Ramos (cell line): Measurements from ENCODE around the gene MEF2B.
"Not testable (repeated sequence)": the region's sequence is repeated elsewhere in the genome, so short reads cannot be mapped to it uniquely, and the experiment has no call there.

Source experiments
- in situ Hi-C: fragments of 300-500 bp; cut with MboI; formaldehyde crosslinking; loops from one replicate; pipeline ENCODE4 v1.14.3; 2022; ENCODE audit warnings: low sequenced_read_pairs; ENCODE audit not compliant: unreplicated experiment

The MEF2B gene

DNA sequence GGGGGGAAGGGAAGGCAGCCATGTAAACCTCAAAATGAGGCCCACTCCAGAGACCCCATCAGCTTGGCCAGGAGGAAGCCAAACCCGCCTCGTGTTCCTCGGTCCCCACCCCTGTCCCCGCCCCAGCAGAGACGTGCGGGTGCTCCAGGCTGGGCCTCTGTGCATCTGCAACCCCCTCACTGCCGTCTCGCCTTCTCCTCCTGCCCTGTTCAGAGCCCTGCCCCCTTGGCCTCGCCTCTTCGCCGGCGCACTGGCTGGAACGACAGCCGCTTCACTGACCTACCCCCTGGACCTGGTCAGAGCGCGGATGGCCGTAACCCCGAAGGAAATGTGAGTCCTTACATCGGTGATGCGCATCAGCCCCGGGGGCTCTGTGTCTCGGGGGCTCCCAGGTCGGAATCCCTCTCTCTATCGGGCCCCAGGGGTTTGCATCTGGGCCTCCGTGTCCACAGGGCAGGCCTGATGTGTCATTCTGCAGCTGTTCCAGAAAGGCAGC, 64.0 kb downstream of the MEF2B start:
- in situ Hi-C loops = no loop called here

DNA sequence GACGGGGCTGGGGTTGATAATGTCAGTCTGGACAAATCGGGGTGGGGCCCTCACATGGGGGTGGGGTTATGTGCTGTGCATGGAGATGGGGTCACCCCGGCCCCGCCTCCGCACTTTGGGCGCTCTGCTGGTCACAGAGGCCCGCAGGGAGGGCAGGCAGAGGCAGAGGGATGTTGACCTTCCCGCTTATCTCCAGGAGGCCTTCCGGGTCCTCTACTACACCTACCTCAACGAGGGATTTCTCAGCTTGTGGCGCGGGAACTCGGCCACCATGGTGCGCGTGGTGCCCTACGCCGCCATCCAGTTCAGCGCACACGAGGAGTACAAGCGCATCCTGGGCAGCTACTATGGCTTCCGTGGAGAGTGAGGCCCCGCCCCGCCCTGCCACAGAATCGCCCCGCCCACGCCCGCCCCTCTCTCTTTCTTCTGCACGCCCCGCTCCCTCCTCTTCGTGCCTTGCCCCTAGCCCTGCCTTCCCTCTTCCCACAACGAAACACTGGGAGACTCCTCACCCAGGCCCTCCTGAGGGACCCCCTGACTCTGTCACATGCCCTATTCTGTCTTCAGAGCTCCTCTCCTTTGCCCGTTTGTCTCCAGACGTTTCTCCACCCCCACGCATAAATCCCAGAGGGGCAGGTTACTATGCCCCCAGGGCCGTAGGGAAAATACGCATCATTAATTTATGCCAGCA, 64.6 kb downstream of the MEF2B start:
- in situ Hi-C loops = no loop called here

DNA sequence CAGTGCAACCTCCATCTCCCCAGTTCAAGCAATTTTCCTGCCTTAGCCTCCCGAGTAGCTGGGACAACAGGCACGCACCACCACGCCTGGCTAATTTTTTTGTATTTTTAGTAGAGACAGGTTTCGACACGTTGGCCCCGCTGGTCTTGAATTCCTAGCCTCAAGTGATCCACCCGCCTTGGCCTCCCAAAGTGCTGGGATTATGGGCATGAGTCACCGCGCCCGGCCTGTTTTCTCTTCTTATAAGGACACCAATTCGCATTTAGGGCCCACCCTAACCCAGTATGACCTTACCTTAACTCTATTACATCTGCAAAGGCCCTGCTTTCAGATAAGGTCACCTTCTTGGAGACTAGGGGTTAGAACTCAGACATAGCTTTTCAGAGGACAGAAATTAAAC, 66.9 kb downstream of the MEF2B start:
- in situ Hi-C loops = no loop called here

- in situ Hi-C loops = not testable (repeated sequence)
Observed at GRCh38 chr19:19102566-19102965, 67.5 kb downstream of the MEF2B start.

DNA sequence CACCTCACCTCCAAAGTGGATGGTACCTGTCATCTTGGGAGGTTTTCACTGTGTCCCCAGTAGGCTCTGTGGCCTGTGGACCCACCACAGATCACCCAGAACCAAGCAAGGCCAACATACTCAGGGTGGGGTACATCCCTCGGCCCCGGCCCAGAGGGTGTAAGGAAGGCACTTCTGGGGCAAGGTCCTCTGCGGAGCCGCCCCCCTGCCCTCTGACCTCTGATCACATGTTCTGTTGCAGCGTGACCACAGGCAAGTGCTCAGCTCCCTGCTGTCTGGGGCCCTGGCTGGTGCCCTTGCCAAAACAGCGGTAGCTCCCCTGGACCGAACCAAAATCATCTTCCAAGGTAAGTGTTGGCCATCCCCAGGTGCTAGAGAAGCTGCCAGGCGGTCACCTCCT, 68.5 kb downstream of the MEF2B start:
- in situ Hi-C loops = no loop called here

DNA sequence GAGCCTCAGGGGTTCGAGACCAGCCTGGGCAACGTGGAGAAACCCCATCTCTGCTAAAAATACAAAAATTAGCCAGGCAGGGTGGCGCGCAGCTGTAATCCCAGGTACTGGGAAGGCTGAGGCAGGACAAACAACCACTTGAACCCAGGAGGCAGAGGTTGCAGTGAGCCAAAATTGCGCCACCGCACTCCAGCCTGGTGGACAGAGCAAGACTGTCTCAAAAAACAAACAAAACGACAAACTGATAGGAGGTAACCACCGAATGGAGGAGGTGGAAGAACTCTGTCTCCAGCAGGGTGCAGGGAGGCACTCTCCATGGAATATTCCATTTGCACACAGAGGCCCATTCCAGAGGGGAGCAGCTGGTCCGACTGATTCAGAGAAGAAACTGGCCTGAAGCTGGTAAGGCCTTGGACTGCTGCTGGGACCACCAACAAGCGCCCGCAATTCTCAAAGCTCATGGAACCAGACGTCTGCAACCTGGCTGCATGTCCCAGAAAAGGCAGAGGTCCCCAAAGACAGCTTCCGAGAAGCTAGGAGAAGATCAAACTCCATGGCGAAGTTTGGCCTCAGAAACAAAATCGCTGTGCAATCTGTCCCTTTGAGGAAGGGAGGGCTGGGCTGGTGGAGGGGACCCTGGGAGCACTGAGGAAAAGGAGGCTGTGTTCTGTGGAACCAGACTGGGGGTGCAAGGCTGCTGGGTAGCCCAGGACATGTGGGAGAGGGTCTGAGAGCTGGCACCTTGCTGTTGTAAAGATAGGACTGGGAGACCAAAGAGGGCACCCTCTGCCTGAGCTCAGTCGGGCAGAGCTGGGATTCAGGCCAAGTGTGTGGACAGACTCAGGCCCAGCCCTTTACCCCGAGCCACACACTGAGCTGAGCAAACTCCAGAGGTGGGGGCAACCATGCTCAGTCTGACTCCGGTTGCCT, 71.1 kb downstream of the MEF2B start:
- in situ Hi-C loops = no loop called here

- in situ Hi-C loops = no loop called here
Observed at GRCh38 chr19:19098084-19098702, 71.9 kb downstream of the MEF2B start.

GRCh38 chr19:19096641-19097627, 73.1 kb downstream of the MEF2B start:
- in situ Hi-C loops = no loop called here

DNA sequence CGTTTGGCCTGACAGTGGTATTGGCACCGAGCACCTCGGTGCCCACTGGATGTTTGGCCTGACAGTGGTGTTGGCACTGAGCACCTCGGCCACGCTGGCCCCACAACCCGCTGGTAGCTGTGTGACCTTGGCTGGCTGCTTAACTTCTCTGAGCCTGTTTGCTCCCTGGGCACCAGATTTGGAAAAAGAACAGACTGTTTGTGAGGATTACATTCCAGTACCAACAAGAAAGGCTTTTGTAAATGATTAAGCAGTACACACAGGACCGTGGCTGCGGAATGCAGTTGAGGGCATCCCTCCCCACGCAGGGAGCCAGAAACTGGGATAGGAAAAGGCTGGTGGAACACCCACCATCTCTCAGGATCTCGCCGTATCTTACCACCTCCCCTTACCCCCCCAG, 74.4 kb downstream of the MEF2B start:
- in situ Hi-C loops = no loop called here
